ENCODE results near the gene LEMD1. TPM values are rescaled to one million over a fixed set of nuclear protein-coding genes. Genes with fewer than 3 reads are reported as not detected.

LEMD1 gene
- total and polyA plus RNA-seq, 5 donors from 2014 or later, result not detected

GRCh38 chr1:205380882-205381281, 41.0 kb downstream of the LEMD1 start:
- no peak overlapping the region for H3K4me3 ChIP-seq (ENCODE audit: low read depth, low read length)
- H3K36me3 ChIP-seq (ENCODE audit: control insufficient read depth, insufficient read depth, low read length), result no peaks in the 10 kb centered on the region
- H3K27ac ChIP-seq (ENCODE audit: insufficient read depth, low read length, poor library complexity, severe bottlenecking), result no peak overlapping the region
- Mint-ChIP-seq H3K27me3 (peaks cover 32% of the 10 kb centered on the region), H3K36me3 (no peaks in the 10 kb centered on the region), H3K4me3 (no peak overlapping the region), H3K27ac (no peak overlapping the region), H3K4me1 (peaks cover 0 to 2% (median 0%) of the 10 kb centered on the region in 4 donors), H3K9me3 (no peaks in the 10 kb centered on the region)
- no peaks in the 10 kb centered on the region for H3K4me1 ChIP-seq (ENCODE audit: control insufficient read depth, insufficient read depth, low read length, poor library complexity, severe bottlenecking)
- no peaks in the 10 kb centered on the region for H3K9me3 ChIP-seq (ENCODE audit: control insufficient read depth in 2 of 2, low read length in 2 of 2)
- peaks cover 7% of the 10 kb centered on the region for H3K27me3 ChIP-seq (ENCODE audit: control insufficient read depth, insufficient read depth, low read length)
- no peak for DNase-seq
- no peak for ATAC-seq (ENCODE audit: low read depth in 2 of 2)

- H3K4me1 Mint-ChIP-seq, result peaks cover 5 to 9% (median 7%) of the 10 kb centered on the region in 4 donors
- no peak overlapping the region for H3K27ac Mint-ChIP-seq
- H3K4me3 Mint-ChIP-seq, result no peak overlapping the region
- Histone ChIP-seq H3K9me3 (ENCODE audit: control insufficient read depth in 2 of 2, low read length in 2 of 2) (no peaks in the 10 kb centered on the region), H3K4me3 (ENCODE audit: low read depth, low read length) (no peak overlapping the region), H3K27me3 (ENCODE audit: control insufficient read depth, insufficient read depth, low read length) (peaks cover 10% of the 10 kb centered on the region), H3K4me1 (ENCODE audit: control insufficient read depth, insufficient read depth, low read length, poor library complexity, severe bottlenecking) (peaks cover 3% of the 10 kb centered on the region), H3K36me3 (ENCODE audit: control insufficient read depth, insufficient read depth, low read length) (no peaks in the 10 kb centered on the region), H3K27ac (ENCODE audit: insufficient read depth, low read length, poor library complexity, severe bottlenecking) (no peak overlapping the region)
- H3K36me3 Mint-ChIP-seq, result no peaks in the 10 kb centered on the region
- ATAC-seq (ENCODE audit: low read depth in 2 of 2) (no peak), DNase-seq (no peak)
- peaks cover 49% of the 10 kb centered on the region for H3K27me3 Mint-ChIP-seq
- H3K9me3 Mint-ChIP-seq, result no peaks in the 10 kb centered on the region
These were observed 42.8 kb downstream of the LEMD1 start for GRCh38 chr1:205379056-205379455.

- Histone ChIP-seq H3K36me3 (ENCODE audit: control insufficient read depth, insufficient read depth, low read length) (no peaks in the 10 kb centered on the region), H3K9me3 (ENCODE audit: control insufficient read depth in 2 of 2, low read length in 2 of 2) (no peaks in the 10 kb centered on the region), H3K27me3 (ENCODE audit: control insufficient read depth, insufficient read depth, low read length) (peaks cover 15% of the 10 kb centered on the region), H3K4me3 (ENCODE audit: low read depth, low read length) (no peak overlapping the region), H3K27ac (ENCODE audit: insufficient read depth, low read length, poor library complexity, severe bottlenecking) (no peak overlapping the region), H3K4me1 (ENCODE audit: control insufficient read depth, insufficient read depth, low read length, poor library complexity, severe bottlenecking) (peaks cover 4% of the 10 kb centered on the region)
- Mint-ChIP-seq H3K4me1 (peaks cover 8 to 15% (median 13%) of the 10 kb centered on the region in 4 donors), H3K36me3 (no peaks in the 10 kb centered on the region), H3K9me3 (peaks cover 0 to 1% (median 0%) of the 10 kb centered on the region in 7 donors), H3K27me3 (peaks cover 66% of the 10 kb centered on the region), H3K4me3 (no peak overlapping the region), H3K27ac (no peak overlapping the region)
- DNase-seq (no peak), ATAC-seq (ENCODE audit: low read depth in 2 of 2) (no peak)
These were observed 44.5 kb downstream of the LEMD1 start for GRCh38 chr1:205377355-205377754.

- peaks cover 4% of the 10 kb centered on the region for H3K4me1 ChIP-seq (ENCODE audit: control insufficient read depth, insufficient read depth, low read length, poor library complexity, severe bottlenecking)
- Mint-ChIP-seq H3K4me3 (no peak overlapping the region), H3K9me3 (peaks cover 0 to 1% (median 0%) of the 10 kb centered on the region in 7 donors), H3K27ac (no peak overlapping the region), H3K27me3 (peaks cover 69% of the 10 kb centered on the region), H3K36me3 (no peaks in the 10 kb centered on the region), H3K4me1 (peaks cover 8 to 15% (median 13%) of the 10 kb centered on the region in 4 donors)
- no peak overlapping the region for H3K4me3 ChIP-seq (ENCODE audit: low read depth, low read length)
- no peaks in the 10 kb centered on the region for H3K36me3 ChIP-seq (ENCODE audit: control insufficient read depth, insufficient read depth, low read length)
- no peaks in the 10 kb centered on the region for H3K9me3 ChIP-seq (ENCODE audit: control insufficient read depth in 2 of 2, low read length in 2 of 2)
- DNase-seq, result no peak
- H3K27me3 ChIP-seq (ENCODE audit: control insufficient read depth, insufficient read depth, low read length), result peaks cover 15% of the 10 kb centered on the region
- ATAC-seq (ENCODE audit: low read depth in 2 of 2), result no peak
- H3K27ac ChIP-seq (ENCODE audit: insufficient read depth, low read length, poor library complexity, severe bottlenecking), result no peak overlapping the region
These were observed 45.1 kb downstream of the LEMD1 start for GRCh38 chr1:205376739-205377138.

GRCh38 chr1:205375835-205376545, 45.9 kb downstream of the LEMD1 start:
- ATAC-seq (ENCODE audit: low read depth in 2 of 2), result no peak
- Mint-ChIP-seq H3K27ac (peak overlapping the region in 2 of 3 donors; percentile 20 to 43), H3K4me3 (no peak overlapping the region), H3K27me3 (peaks cover 62% of the 10 kb centered on the region), H3K4me1 (peaks cover 8 to 15% (median 13%) of the 10 kb centered on the region in 4 donors), H3K9me3 (peaks cover 0 to 1% (median 0%) of the 10 kb centered on the region in 7 donors), H3K36me3 (no peaks in the 10 kb centered on the region)
- Histone ChIP-seq H3K27ac (ENCODE audit: insufficient read depth, low read length, poor library complexity, severe bottlenecking) (no peak overlapping the region), H3K36me3 (ENCODE audit: control insufficient read depth, insufficient read depth, low read length) (no peaks in the 10 kb centered on the region), H3K4me1 (ENCODE audit: control insufficient read depth, insufficient read depth, low read length, poor library complexity, severe bottlenecking) (peaks cover 4% of the 10 kb centered on the region), H3K27me3 (ENCODE audit: control insufficient read depth, insufficient read depth, low read length) (peaks cover 11% of the 10 kb centered on the region), H3K9me3 (ENCODE audit: control insufficient read depth in 2 of 2, low read length in 2 of 2) (no peaks in the 10 kb centered on the region), H3K4me3 (ENCODE audit: low read depth, low read length) (no peak overlapping the region)
- DNase-seq, result no peak

- DNase-seq, result no peak
These were observed 47.4 kb downstream of the LEMD1 start for GRCh38 chr1:205374210-205375078.

GRCh38 chr1:205373798-205374175, 48.1 kb downstream of the LEMD1 start:
- H3K27me3 Mint-ChIP-seq, result peaks cover 62% of the 10 kb centered on the region
- DNase-seq, result no peak

More at GRCh38 chr1:205374210-205375078, 47.4 kb downstream of the LEMD1 start:
- Histone ChIP-seq H3K36me3 (ENCODE audit: control insufficient read depth, insufficient read depth, low read length) (no peaks in the 10 kb centered on the region), H3K9me3 (ENCODE audit: control insufficient read depth in 2 of 2, low read length in 2 of 2) (no peaks in the 10 kb centered on the region), H3K27me3 (ENCODE audit: control insufficient read depth, insufficient read depth, low read length) (peaks cover 10% of the 10 kb centered on the region), H3K4me3 (ENCODE audit: low read depth, low read length) (no peak overlapping the region), H3K27ac (ENCODE audit: insufficient read depth, low read length, poor library complexity, severe bottlenecking) (no peak overlapping the region), H3K4me1 (ENCODE audit: control insufficient read depth, insufficient read depth, low read length, poor library complexity, severe bottlenecking) (peaks cover 4% of the 10 kb centered on the region)
- Mint-ChIP-seq H3K27me3 (peaks cover 62% of the 10 kb centered on the region), H3K9me3 (peaks cover 0 to 1% (median 0%) of the 10 kb centered on the region in 7 donors), H3K4me1 (peaks cover 8 to 15% (median 13%) of the 10 kb centered on the region in 4 donors), H3K36me3 (no peaks in the 10 kb centered on the region), H3K4me3 (no peak overlapping the region), H3K27ac (peak overlapping the region in 1 of 3 donors; percentile 55)
- no peak for ATAC-seq (ENCODE audit: low read depth in 2 of 2)

More at GRCh38 chr1:205373798-205374175, 48.1 kb downstream of the LEMD1 start:
- Mint-ChIP-seq H3K36me3 (no peaks in the 10 kb centered on the region), H3K9me3 (peaks cover 0 to 1% (median 0%) of the 10 kb centered on the region in 7 donors), H3K4me3 (no peak overlapping the region), H3K4me1 (peaks cover 8 to 15% (median 12%) of the 10 kb centered on the region in 4 donors), H3K27ac (peak overlapping the region in 1 of 3 donors; percentile 55)
- H3K36me3 ChIP-seq (ENCODE audit: control insufficient read depth, insufficient read depth, low read length), result no peaks in the 10 kb centered on the region
- peaks cover 4% of the 10 kb centered on the region for H3K4me1 ChIP-seq (ENCODE audit: control insufficient read depth, insufficient read depth, low read length, poor library complexity, severe bottlenecking)
- no peak overlapping the region for H3K4me3 ChIP-seq (ENCODE audit: low read depth, low read length)
- no peaks in the 10 kb centered on the region for H3K9me3 ChIP-seq (ENCODE audit: control insufficient read depth in 2 of 2, low read length in 2 of 2)
- no peak for ATAC-seq (ENCODE audit: low read depth in 2 of 2)
- H3K27me3 ChIP-seq (ENCODE audit: control insufficient read depth, insufficient read depth, low read length), result peaks cover 8% of the 10 kb centered on the region
- no peak overlapping the region for H3K27ac ChIP-seq (ENCODE audit: insufficient read depth, low read length, poor library complexity, severe bottlenecking)

Measured in CD4-positive, CD25-positive, alpha-beta regulatory T cell (primary cell).